Prostate gland (tissue), 2 donors: ENCODE results near the gene FRMD1. TPM values are rescaled to one million over a fixed set of nuclear protein-coding genes. Genes with fewer than 3 reads are reported as not detected.

Experiments used
- DNase-seq: peaks from one replicate; pipeline ENCODE4 v3.0.0-alpha.2; 2019; ENCODE audit warnings: low spot score
- H3K27ac ChIP-seq, 2 donors: fragments of 200-600 bp; sonication (generic); 2 replicates each; pipeline ENCODE4 v1.5.1; 2017 to 2019
- H3K27me3 ChIP-seq: fragments of 200-600 bp; sonication (generic); replicated peaks from 2 replicates; pipeline ENCODE4 v1.5.1; 2019; ENCODE audit not compliant: insufficient read depth
- H3K36me3 ChIP-seq, 2 donors: fragments of 200-600 bp; sonication (generic); 1 replicate in 1 of 2; 2 replicates in 1 of 2; pipeline versions ENCODE4 v1.5.1 to v1.8.1; 2017 to 2019
- H3K4me1 ChIP-seq: fragments of 200-600 bp; sonication (generic); replicated peaks from 2 replicates; pipeline ENCODE4 v1.5.1; 2019
- H3K4me3 ChIP-seq, 2 donors: fragments of 200-600 bp; sonication (generic); 2 replicates each; pipeline ENCODE4 v1.5.1; 2017 to 2019
- H3K9me3 ChIP-seq: fragments of 200-600 bp; sonication (generic); 2 replicates; pipeline ENCODE4 v1.5.1; 2017
- POLR2A ChIP-seq: fragments of 450-650 bp; IDR thresholded peaks from one replicate; pipeline ENCODE4 v1.6.1; 2016; ENCODE audit warnings: antibody characterized with exemption, mild to moderate bottlenecking
- POLR2AphosphoS5 ChIP-seq: sonication (generic); formaldehyde crosslinking; IDR thresholded peaks from one replicate; pipeline ENCODE4 v1.6.1; 2017; ENCODE audit warnings: antibody characterized with exemption
- WGBS: methylation state at CpG from one replicate; pipeline ENCODE4 v1.1.5; 2018; 5-methylcytosine and 5-hydroxymethylcytosine counted together
- intact Hi-C: fragments of 100-400 bp; cut with DNase I; formaldehyde crosslinking; loops from one replicate; pipeline ENCODE4 v1.14.2; 2022
- total RNA-seq, 2 donors: library from RNA; depleted of rRNA; stranded (reverse); fragments of >200 nt; gene quantifications; one replicate each; pipeline ENCODE4 v1.1.0, GENCODE V29; 2016
- TF ChIP-seq, protein P1 (sequence below), 4 experiments: fragments of 200-600 bp in 2 of 4; fragments of 450-650 bp in 2 of 4; sonication (generic) in 2 of 4; IDR thresholded peaks; 1 replicate in 3 of 4; 2 replicates in 1 of 4; pipeline ENCODE4 v1.5.1; 2016 to 2019; ENCODE audit warnings: antibody characterized with exemption in 4 of 4, mild to moderate bottlenecking in 2 of 4, moderate library complexity in 2 of 4

Gene FRMD1
- total RNA-seq, 2 donors from 2014 or later: 0.18 to 2.2 TPM

DNA sequence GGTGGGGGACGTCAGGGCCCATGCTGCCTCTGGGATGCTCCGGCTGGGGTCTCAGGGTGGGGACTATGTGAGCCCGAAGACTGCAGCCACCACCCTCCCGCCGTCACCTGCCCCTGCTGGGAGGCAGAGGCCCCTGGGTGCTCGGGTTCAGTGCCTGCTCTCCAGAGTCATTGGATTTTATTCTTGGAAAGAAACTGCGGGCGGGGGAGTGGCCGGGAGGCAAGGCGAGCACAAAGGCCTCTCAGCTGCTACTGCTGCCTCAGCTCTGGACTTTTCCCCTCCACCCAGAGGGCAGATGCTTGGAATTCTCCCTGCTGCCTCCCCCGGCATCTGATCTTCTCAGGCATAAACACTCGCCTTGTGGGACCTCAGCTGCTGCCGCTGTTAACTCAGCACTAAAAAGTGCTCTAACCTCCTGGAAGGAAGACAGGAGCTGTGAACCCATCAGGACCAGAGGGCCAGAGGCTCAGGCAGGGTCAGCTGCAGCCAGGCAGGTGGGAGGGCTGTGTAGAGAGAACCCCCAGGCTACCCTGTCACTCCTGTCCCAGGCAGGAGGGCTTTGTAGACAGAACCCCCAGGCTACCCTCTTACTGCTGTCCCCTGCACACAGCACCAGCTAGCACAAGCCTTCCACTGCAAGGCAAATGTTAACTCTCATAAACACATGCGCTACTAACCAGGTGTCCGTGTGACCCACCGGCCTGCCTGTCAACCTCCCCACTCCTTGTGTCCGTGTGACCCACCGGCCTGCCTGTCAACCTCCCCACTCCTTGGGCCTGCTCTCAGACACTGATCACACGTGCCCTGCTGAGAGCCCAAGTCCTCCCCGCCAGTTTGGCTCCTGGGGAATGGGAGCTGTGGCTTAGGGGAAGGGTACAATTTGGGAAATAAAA is 9.4 kb upstream of the FRMD1 start:
- Histone ChIP-seq H3K4me3 (no peak overlapping the region), H3K9me3 (no peaks in the 10 kb centered on the region), H3K27ac (no peak overlapping the region), H3K4me1 (no peaks in the 10 kb centered on the region), H3K36me3 (no peaks in the 10 kb centered on the region), H3K27me3 (no peaks in the 10 kb centered on the region)
- WGBS: 59% methylated on average over 20 of the region's 20 CpGs
- DNase-seq: no peak
- intact Hi-C loops: no loop called here
- TF ChIP-seq, protein P1, sequence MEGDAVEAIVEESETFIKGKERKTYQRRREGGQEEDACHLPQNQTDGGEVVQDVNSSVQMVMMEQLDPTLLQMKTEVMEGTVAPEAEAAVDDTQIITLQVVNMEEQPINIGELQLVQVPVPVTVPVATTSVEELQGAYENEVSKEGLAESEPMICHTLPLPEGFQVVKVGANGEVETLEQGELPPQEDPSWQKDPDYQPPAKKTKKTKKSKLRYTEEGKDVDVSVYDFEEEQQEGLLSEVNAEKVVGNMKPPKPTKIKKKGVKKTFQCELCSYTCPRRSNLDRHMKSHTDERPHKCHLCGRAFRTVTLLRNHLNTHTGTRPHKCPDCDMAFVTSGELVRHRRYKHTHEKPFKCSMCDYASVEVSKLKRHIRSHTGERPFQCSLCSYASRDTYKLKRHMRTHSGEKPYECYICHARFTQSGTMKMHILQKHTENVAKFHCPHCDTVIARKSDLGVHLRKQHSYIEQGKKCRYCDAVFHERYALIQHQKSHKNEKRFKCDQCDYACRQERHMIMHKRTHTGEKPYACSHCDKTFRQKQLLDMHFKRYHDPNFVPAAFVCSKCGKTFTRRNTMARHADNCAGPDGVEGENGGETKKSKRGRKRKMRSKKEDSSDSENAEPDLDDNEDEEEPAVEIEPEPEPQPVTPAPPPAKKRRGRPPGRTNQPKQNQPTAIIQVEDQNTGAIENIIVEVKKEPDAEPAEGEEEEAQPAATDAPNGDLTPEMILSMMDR (IDR thresholded peaks at IDR 0.05): no peak
- TF ChIP-seq POLR2A (no peak), POLR2AphosphoS5 (peak; percentile 6)

DNA sequence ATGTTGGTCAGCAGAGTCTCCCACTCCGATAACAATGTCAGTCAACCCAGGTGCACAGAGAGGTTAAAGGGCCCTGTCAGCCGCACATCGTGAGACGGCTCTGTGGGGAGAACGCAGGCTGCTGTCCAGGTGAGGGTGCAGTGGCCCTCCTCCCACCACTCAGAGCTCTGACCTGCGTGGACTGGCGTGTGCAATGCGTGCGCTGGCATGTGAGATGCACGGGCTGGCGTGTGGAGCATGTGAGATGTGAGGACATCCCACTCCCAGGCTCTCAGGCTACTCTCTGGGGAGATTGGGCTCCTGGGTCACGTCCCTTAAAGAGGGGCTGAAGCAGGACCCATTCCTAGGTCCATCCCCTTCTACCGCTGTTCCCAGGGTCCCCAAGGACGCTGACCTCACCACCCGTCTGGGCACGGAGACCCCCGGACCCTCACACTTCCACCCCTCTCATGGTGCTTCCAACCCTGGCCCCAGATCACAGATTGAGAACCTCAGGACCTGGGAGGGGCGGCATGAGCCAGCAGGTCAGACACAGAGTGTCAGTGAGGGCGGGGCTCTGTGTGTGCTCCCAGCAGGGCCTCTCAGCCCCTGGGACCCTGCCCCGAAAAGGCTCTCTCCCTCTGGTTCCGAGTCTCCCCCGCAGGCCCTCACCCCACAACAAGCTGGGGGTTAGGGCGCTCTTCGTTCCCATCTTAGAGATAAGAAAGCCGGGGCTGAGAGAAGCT is 8.6 kb upstream of the FRMD1 start:
- intact Hi-C loops: no loop called here
- no peaks in the 10 kb centered on the region for H3K36me3 ChIP-seq
- WGBS: 84% methylated on average over 25 of the region's 25 CpGs
- no peak for DNase-seq
- no peaks in the 10 kb centered on the region for H3K9me3 ChIP-seq
- no peak overlapping the region for H3K4me3 ChIP-seq
- H3K4me1 ChIP-seq: no peaks in the 10 kb centered on the region
- H3K27me3 ChIP-seq: no peaks in the 10 kb centered on the region
- TF ChIP-seq, protein P1 (IDR thresholded peaks at IDR 0.05): no peak
- no peak for TF ChIP-seq POLR2AphosphoS5
- TF ChIP-seq POLR2A: no peak
- no peak overlapping the region for H3K27ac ChIP-seq

DNA sequence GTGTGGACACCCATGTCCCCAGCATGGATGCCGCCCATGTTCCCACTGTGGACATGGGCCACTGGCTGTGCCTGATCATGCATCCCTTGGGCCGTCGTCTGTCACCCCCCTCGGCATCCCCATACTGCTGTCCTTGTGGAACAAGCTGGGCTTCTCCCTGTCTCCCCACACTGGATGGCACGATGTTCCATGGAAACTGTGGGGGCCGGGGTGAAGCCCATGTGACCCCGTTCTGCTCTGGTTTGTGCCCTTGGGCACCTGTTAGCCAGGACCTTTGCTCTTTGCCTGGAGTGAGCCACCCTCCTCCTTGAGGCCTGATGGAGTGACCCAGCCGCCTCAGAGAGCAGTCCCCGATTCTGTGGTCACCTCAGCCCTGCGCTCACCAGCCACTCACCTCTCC is 7.6 kb upstream of the FRMD1 start:
- Histone ChIP-seq H3K27me3 (no peaks in the 10 kb centered on the region), H3K27ac (no peak overlapping the region), H3K9me3 (no peaks in the 10 kb centered on the region), H3K4me1 (no peaks in the 10 kb centered on the region), H3K36me3 (no peaks in the 10 kb centered on the region), H3K4me3 (no peak overlapping the region)
- intact Hi-C loops: no loop called here
- 97% methylated on average over 10 of the region's 10 CpGs for WGBS
- DNase-seq: no peak
- TF ChIP-seq, protein P1 (IDR thresholded peaks at IDR 0.05): no peak
- no peak for TF ChIP-seq POLR2AphosphoS5
- TF ChIP-seq POLR2A: no peak

DNA sequence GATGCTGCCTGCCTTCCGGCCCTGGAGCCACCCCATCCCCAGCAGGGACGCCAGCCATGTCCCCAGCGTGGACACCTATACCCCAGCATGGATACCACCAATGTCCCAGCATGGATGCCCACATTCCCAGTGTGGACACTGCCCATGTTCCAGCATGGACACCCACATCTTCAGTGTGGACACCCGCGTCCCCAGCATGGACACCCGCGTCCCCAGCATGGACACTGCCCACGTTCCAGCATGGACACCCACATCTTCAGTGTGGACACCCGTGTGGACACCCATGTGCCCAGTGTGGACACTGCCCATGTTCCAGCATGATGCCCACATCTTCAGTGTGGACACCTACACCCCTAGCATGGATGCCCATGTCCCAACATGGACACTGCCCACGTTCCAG is 7.1 kb upstream of the FRMD1 start:
- intact Hi-C loops: no loop called here
- no peak for DNase-seq
- TF ChIP-seq POLR2AphosphoS5: no peak
- TF ChIP-seq POLR2A: no peak
- TF ChIP-seq, protein P1 (IDR thresholded peaks at IDR 0.05): no peak
- no peaks in the 10 kb centered on the region for H3K4me1 ChIP-seq
- WGBS: 90% methylated on average over 10 of the region's 10 CpGs
- H3K9me3 ChIP-seq: no peaks in the 10 kb centered on the region
- H3K36me3 ChIP-seq: no peaks in the 10 kb centered on the region
- H3K27me3 ChIP-seq: no peaks in the 10 kb centered on the region
- no peak overlapping the region for H3K27ac ChIP-seq
- H3K4me3 ChIP-seq: no peak overlapping the region
